ENCODE measurements around the gene MTCL1.

MTCL1 gene

DNA sequence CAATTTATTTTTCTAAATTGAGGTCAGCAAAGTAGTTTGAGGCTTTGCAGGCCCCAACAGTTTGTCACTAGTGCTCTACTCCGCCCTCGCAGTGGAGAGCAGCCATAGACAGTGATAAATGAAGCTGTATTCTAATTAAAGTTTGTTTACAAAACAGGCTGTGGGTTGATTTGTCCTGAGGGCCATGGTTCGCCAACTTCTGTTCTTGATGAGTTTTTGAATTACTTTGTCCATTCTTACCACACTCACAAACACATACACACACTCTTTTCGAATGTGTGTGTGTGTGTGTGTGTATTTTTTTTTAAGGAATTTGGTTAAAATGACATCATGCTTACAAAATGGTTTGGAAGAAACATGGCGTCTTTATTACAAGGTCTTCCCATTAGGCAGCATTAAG lies 68.6 kb downstream of the MTCL1 start:
- TF ChIP-seq, protein P1, sequence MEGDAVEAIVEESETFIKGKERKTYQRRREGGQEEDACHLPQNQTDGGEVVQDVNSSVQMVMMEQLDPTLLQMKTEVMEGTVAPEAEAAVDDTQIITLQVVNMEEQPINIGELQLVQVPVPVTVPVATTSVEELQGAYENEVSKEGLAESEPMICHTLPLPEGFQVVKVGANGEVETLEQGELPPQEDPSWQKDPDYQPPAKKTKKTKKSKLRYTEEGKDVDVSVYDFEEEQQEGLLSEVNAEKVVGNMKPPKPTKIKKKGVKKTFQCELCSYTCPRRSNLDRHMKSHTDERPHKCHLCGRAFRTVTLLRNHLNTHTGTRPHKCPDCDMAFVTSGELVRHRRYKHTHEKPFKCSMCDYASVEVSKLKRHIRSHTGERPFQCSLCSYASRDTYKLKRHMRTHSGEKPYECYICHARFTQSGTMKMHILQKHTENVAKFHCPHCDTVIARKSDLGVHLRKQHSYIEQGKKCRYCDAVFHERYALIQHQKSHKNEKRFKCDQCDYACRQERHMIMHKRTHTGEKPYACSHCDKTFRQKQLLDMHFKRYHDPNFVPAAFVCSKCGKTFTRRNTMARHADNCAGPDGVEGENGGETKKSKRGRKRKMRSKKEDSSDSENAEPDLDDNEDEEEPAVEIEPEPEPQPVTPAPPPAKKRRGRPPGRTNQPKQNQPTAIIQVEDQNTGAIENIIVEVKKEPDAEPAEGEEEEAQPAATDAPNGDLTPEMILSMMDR (IDR thresholded peaks at IDR 0.05; ENCODE audit: low read depth, low read length, missing control alignments) = no peak
- no peak for DNase-seq (ENCODE audit: low read depth)

DNA sequence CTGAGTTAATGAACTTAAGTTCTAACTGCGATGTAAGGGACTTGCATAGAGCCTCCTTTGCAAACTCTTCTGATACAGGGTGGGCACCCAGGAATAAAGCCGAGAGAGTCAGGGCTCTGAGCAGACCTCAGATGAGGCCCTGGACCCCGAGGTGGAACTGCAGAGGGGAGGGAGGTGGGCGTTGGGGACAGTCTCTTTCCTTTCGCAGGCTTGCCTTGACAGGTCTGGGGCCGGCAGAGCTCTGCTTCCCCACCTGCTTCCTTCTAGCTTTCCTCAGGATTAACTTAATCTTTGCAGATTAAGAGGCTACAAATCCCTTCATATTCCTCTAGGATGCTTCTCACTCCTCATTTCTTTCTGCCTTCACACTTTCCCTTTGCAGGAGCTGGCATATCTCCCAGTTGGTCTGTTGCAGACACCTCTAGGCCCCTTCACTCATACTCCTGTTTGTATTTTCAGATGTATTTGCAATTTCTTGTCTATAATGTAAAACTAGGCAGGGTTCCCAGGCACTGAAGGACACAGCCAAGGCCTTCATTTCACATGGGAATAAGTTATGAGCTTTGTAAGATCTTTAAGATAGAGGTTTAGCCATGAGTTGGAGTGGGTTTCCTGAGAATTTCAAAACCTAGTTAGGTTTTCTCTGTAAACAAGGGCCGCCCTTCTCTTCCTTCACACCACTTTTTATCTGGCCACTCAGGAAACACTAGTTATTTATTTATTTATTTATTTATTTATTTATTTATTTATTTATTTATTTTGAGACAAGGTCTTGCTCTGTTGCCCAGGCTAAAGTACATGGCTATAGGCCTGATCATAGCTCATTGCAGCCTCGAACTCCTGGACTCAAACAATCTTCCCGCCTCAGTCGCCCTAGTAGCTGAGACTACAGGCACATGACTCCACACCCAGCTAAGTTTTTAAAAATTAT lies 70.9 kb downstream of the MTCL1 start:
- H3K4me3 ChIP-seq (ENCODE audit: low read depth, low read length) = no peak overlapping the region
- DNase-seq (ENCODE audit: low read depth) = no peak
- TF ChIP-seq, protein P1 (IDR thresholded peaks at IDR 0.05; ENCODE audit: low read depth, low read length, missing control alignments) = no peak

More for the DNA sequence above, 68.6 kb downstream of the MTCL1 start:
- no peak overlapping the region for H3K4me3 ChIP-seq (ENCODE audit: low read depth, low read length)

DNA sequence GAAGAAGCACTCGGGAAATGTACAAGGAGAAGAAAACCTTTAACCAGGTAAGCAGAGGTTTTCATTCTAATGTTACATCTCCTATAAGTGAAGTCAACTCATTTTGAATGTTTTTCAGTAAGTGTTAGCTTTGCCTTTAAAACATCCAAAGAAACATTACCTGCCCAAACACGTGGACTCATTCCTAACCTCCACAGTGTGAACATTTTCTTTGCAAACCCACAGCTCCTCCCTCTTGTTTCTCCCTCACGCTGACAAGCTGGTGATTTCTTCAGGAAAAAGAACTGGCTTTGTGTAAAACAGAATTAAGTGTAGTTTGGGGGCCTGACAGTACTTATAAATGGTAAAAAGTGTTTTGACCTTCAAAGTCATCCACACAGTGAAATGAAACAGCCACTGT lies 72.5 kb downstream of the MTCL1 start:
- TF ChIP-seq, protein P1 (IDR thresholded peaks at IDR 0.05; ENCODE audit: low read depth, low read length, missing control alignments) = no peak
- no peak for DNase-seq (ENCODE audit: low read depth)
- no peak overlapping the region for H3K4me3 ChIP-seq (ENCODE audit: low read depth, low read length)

DNA sequence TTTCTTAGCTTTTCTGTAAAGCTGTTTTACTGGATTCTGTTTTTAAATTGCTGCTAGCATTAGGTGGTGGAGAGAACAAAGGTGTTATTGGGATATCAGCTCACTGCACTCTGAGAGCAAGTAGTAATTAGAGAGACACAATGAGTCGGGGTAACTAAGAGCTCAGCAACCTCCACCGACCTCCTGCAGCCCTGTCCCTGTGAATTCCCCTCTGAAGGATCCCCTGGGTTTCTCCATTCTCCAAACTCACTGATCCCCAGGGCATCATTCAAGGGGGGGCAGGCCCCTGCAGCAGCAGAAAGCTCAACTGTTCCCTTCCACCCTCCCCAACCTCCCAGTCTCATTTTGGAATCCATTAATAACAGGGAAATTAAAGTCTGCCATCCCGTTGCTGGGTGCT lies 73.0 kb downstream of the MTCL1 start:
- TF ChIP-seq, protein P1 (IDR thresholded peaks at IDR 0.05; ENCODE audit: low read depth, low read length, missing control alignments) = no peak
- DNase-seq (ENCODE audit: low read depth) = no peak
- no peak overlapping the region for H3K4me3 ChIP-seq (ENCODE audit: low read depth, low read length)

DNA sequence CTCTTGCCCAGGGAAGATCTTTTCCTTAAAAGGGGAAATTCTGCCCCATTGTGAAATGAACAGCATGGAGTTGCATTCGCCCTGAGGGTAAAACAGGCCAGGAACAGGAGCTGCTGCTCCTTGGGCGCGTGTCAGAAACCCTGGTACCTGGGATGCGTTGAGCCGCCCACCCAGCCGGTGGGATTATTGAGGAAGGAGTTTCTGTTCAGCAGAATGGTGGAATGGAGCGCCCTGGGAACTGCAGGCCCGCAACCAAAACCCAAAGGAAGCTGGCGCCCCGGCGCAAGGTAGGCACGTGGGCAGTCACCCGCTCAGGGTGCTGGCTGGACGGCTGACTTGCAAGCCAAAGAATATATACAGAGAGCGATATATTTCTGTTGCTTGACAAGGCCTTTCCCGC lies 73.5 kb downstream of the MTCL1 start:
- TF ChIP-seq, protein P1 (IDR thresholded peaks at IDR 0.05; ENCODE audit: low read depth, low read length, missing control alignments) = no peak
- H3K4me3 ChIP-seq (ENCODE audit: low read depth, low read length) = no peak overlapping the region
- no peak for DNase-seq (ENCODE audit: low read depth)

DNA sequence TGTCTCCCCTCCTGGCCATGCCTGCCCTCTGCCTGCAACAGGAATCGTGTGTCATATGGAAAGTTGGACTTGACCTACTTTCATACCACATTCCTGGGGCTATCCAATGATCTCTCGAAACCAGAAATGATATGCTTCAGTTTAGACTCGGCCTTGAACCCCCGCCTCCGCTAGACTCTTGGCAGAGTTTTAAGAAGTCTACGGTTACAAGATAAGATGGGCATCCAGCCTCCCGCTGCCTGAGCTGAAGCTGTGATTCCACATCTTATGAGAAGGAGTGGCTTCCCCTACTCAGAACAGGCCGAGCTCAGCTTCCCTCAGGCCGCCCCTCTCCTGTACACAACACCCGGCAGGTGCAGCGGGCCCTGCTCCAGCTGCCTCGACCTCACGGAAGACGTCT lies 73.9 kb downstream of the MTCL1 start:
- H3K4me3 ChIP-seq (ENCODE audit: low read depth, low read length) = no peak overlapping the region
- DNase-seq (ENCODE audit: low read depth) = no peak
- TF ChIP-seq, protein P1 (IDR thresholded peaks at IDR 0.05; ENCODE audit: low read depth, low read length, missing control alignments) = no peak

DNA sequence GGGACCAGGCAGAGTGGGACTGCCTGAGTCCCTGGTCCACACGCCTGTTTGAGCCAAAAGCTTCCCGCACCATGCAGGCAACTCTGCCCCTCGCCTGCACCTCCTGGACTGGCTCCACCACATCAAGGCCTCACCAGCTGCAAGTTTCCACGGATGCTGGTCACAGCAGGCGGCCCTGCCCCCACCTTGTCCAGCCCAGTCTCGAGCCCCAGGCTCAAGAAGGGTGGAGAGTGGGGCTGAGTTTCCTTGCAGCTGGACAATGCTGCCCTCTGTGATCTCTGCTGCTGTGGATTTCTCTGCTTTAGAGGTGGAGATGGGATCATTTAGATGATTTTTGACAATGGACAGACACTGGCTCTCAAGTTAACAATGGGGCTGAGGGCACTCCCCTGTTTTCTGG lies 74.9 kb downstream of the MTCL1 start:
- DNase-seq (ENCODE audit: low read depth) = no peak
- TF ChIP-seq, protein P1 (IDR thresholded peaks at IDR 0.05; ENCODE audit: low read depth, low read length, missing control alignments) = no peak
- no peak overlapping the region for H3K4me3 ChIP-seq (ENCODE audit: low read depth, low read length)
